HepG2 (cell line): Measurements from ENCODE around the gene ELOVL2. TPM values are rescaled to one million over a fixed set of nuclear protein-coding genes. Genes with fewer than 3 reads are reported as not detected.
A peak's percentile ranks its signal among the peaks of the same experiment; 100 is the strongest.

Experiments used
- ATF7 ChIP-seq, 2 experiments: fragments of 450-650 bp in 1 of 2; sonication (generic) in 1 of 2; formaldehyde crosslinking in 1 of 2; IDR thresholded peaks; 2 replicates each; pipeline versions ENCODE4 v1.4.0 to v1.6.1; 2016 to 2020; ENCODE audit warnings: antibody characterized with exemption in 1 of 2, mild to moderate bottlenecking in 1 of 2, missing genetic modification reagents in 1 of 2
- CBX5 ChIP-seq: sonication (generic); formaldehyde crosslinking; IDR thresholded peaks from 2 replicates; pipeline ENCODE4 v1.4.0; 2020; ENCODE audit warnings: missing genetic modification reagents, borderline replicate concordance
- FOSL2 ChIP-seq: sonication (generic); formaldehyde crosslinking; IDR thresholded peaks from 2 replicates; pipeline ENCODE4 v1.4.0; 2020; ENCODE audit warnings: missing genetic modification reagents
- MEIS2 ChIP-seq: sonication (generic); formaldehyde crosslinking; IDR thresholded peaks from 2 replicates; pipeline ENCODE4 v1.9.0; 2021; ENCODE audit warnings: mild to moderate bottlenecking, missing genetic modification reagents
- SIX1 ChIP-seq: sonication (generic); formaldehyde crosslinking; IDR thresholded peaks from 2 replicates; pipeline ENCODE4 v1.4.0; 2020; ENCODE audit warnings: missing genetic modification reagents, borderline replicate concordance
- polyA plus RNA-seq, 8 experiments: library from polyadenylated mRNA; depleted of rRNA in 3 of 8; stranded (reverse) in 7 of 8; unstranded in 1 of 8; fragments of >200 nt; fragmentation: Illumina TruSeq in 4 of 8; extraction: Trizol in 4 of 8; gene quantifications; 2 replicates each; pipeline versions ENCODE4 v1.2.1 to v1.2.3, GENCODE V29; 2011 to 2016; ENCODE audit warnings: low read depth in 4 of 8, missing spikeins in 1 of 8, mixed read lengths in 1 of 8; ENCODE audit not compliant: insufficient read depth in 1 of 8
- total RNA-seq, 5 experiments: library from RNA; depleted of rRNA; stranded (reverse); fragments of >200 nt; fragmentation: Illumina TruSeq; extraction: Trizol; gene quantifications; 2 replicates each; pipeline ENCODE4 v1.2.3, GENCODE V29; 2016; ENCODE audit warnings: low read depth in 1 of 5
- TF ChIP-seq, protein P1 (sequence below): sonication (generic); formaldehyde crosslinking; IDR thresholded peaks from 2 replicates; pipeline ENCODE4 v1.5.1; 2020; ENCODE audit warnings: missing genetic modification reagents, mild to moderate bottlenecking, borderline replicate concordance
- TF ChIP-seq, protein P2 (sequence below): IDR thresholded peaks from 2 replicates; pipeline ENCODE4 v1.6.1; 2012; ENCODE audit warnings: low read depth, low read length, improper control_type of control experiment
- TF ChIP-seq, protein P3 (sequence below): sonication (generic); formaldehyde crosslinking; IDR thresholded peaks from 2 replicates; pipeline ENCODE4 v1.4.0; 2020; ENCODE audit warnings: missing genetic modification reagents
- TF ChIP-seq, protein P4 (sequence below): sonication (generic); formaldehyde crosslinking; IDR thresholded peaks from 2 replicates; pipeline ENCODE4 v1.5.1; 2020; ENCODE audit warnings: mild to moderate bottlenecking, missing genetic modification reagents, borderline replicate concordance
- TF ChIP-seq, protein P5 (sequence below): sonication (generic); formaldehyde crosslinking; IDR thresholded peaks from 2 replicates; pipeline ENCODE4 v1.5.0; 2020; ENCODE audit warnings: mild to moderate bottlenecking, missing genetic modification reagents, borderline replicate concordance

ELOVL2 gene
- total and polyA plus RNA-seq, 2 of the 13 experiments (the other 11 are each of a cell fraction or from before 2014, with no cell fraction given): 43.6 to 65.4 TPM

DNA sequence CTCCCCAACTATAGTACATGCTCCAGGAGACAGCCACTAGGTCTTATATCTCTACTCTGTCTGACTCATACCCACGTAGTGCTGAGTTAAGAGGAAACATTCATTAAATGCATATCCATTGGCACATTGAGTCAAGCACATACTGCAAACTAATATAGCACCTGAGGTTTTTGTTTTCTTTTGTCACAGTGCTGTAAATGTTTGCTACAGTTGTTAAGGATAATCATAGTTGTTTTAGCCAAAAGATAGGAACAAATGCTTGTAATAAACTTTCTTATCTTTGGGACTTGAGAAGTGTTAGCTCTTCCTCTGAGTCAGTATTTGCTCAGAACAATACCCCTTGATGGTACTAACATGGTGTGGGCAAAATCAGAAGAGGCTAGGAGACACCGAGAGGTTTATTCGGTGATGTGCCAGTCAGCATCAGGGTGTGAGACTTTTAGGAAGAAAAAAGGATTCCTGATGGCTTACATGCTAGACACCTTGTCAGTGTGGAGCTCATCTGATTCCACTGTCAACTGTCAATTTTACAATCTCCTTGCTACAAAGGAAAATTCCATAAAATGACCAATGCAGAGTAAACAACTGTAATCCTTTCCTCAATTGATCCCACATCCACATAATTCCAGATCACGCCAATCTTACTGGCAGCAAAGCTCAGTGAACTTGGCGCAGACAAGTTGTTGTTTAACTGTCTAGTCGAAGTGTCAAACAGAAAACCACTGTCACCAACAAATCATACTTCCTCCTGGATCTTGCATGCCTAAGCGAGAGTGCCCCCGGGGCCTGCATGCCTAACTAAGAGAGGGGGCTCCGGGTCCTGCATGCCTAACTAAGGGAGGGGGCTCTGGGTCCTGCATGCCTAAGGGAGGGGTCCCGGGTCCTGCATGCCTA is 36.1 kb downstream of the ELOVL2 start (continued):
- TF ChIP-seq, protein P1, sequence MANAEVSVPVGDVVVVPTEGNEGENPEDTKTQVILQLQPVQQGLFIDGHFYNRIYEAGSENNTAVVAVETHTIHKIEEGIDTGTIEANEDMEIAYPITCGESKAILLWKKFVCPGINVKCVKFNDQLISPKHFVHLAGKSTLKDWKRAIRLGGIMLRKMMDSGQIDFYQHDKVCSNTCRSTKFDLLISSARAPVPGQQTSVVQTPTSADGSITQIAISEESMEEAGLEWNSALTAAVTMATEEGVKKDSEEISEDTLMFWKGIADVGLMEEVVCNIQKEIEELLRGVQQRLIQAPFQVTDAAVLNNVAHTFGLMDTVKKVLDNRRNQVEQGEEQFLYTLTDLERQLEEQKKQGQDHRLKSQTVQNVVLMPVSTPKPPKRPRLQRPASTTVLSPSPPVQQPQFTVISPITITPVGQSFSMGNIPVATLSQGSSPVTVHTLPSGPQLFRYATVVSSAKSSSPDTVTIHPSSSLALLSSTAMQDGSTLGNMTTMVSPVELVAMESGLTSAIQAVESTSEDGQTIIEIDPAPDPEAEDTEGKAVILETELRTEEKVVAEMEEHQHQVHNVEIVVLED (CRISPR knock-in tag): peak; percentile 30; the same call in 1 of the 2 replicates
- TF ChIP-seq FOSL2 (CRISPR knock-in tag) (peak; percentile 77), ATF7 (IDR thresholded peaks at IDR 0.05) (no peak), ATF7 (CRISPR knock-in tag; IDR thresholded peaks at IDR 0.05) (no peak), SIX1 (peak; percentile 33; the same call in 1 of the 2 replicates), MEIS2 (CRISPR knock-in tag) (peak; percentile 86), CBX5 (0 out of 2 replicates have a peak, but pooled peaks have one; percentile 23)
- TF ChIP-seq, protein P2, sequence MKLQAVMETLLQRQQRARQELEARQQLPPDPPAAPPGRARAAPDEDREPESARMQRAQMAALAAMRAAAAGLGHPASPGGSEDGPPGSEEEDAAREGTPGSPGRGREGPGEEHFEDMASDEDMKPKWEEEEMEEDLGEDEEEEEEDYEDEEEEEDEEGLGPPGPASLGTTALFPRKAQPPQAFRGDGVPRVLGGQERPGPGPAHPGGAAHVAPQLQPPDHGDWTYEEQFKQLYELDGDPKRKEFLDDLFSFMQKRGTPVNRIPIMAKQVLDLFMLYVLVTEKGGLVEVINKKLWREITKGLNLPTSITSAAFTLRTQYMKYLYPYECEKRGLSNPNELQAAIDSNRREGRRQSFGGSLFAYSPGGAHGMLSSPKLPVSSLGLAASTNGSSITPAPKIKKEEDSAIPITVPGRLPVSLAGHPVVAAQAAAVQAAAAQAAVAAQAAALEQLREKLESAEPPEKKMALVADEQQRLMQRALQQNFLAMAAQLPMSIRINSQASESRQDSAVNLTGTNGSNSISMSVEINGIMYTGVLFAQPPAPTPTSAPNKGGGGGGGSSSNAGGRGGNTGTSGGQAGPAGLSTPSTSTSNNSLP: peak; percentile 76
- TF ChIP-seq, protein P3, sequence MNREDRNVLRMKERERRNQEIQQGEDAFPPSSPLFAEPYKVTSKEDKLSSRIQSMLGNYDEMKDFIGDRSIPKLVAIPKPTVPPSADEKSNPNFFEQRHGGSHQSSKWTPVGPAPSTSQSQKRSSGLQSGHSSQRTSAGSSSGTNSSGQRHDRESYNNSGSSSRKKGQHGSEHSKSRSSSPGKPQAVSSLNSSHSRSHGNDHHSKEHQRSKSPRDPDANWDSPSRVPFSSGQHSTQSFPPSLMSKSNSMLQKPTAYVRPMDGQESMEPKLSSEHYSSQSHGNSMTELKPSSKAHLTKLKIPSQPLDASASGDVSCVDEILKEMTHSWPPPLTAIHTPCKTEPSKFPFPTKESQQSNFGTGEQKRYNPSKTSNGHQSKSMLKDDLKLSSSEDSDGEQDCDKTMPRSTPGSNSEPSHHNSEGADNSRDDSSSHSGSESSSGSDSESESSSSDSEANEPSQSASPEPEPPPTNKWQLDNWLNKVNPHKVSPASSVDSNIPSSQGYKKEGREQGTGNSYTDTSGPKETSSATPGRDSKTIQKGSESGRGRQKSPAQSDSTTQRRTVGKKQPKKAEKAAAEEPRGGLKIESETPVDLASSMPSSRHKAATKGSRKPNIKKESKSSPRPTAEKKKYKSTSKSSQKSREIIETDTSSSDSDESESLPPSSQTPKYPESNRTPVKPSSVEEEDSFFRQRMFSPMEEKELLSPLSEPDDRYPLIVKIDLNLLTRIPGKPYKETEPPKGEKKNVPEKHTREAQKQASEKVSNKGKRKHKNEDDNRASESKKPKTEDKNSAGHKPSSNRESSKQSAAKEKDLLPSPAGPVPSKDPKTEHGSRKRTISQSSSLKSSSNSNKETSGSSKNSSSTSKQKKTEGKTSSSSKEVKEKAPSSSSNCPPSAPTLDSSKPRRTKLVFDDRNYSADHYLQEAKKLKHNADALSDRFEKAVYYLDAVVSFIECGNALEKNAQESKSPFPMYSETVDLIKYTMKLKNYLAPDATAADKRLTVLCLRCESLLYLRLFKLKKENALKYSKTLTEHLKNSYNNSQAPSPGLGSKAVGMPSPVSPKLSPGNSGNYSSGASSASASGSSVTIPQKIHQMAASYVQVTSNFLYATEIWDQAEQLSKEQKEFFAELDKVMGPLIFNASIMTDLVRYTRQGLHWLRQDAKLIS (CRISPR knock-in tag): no peak
- TF ChIP-seq, protein P4, sequence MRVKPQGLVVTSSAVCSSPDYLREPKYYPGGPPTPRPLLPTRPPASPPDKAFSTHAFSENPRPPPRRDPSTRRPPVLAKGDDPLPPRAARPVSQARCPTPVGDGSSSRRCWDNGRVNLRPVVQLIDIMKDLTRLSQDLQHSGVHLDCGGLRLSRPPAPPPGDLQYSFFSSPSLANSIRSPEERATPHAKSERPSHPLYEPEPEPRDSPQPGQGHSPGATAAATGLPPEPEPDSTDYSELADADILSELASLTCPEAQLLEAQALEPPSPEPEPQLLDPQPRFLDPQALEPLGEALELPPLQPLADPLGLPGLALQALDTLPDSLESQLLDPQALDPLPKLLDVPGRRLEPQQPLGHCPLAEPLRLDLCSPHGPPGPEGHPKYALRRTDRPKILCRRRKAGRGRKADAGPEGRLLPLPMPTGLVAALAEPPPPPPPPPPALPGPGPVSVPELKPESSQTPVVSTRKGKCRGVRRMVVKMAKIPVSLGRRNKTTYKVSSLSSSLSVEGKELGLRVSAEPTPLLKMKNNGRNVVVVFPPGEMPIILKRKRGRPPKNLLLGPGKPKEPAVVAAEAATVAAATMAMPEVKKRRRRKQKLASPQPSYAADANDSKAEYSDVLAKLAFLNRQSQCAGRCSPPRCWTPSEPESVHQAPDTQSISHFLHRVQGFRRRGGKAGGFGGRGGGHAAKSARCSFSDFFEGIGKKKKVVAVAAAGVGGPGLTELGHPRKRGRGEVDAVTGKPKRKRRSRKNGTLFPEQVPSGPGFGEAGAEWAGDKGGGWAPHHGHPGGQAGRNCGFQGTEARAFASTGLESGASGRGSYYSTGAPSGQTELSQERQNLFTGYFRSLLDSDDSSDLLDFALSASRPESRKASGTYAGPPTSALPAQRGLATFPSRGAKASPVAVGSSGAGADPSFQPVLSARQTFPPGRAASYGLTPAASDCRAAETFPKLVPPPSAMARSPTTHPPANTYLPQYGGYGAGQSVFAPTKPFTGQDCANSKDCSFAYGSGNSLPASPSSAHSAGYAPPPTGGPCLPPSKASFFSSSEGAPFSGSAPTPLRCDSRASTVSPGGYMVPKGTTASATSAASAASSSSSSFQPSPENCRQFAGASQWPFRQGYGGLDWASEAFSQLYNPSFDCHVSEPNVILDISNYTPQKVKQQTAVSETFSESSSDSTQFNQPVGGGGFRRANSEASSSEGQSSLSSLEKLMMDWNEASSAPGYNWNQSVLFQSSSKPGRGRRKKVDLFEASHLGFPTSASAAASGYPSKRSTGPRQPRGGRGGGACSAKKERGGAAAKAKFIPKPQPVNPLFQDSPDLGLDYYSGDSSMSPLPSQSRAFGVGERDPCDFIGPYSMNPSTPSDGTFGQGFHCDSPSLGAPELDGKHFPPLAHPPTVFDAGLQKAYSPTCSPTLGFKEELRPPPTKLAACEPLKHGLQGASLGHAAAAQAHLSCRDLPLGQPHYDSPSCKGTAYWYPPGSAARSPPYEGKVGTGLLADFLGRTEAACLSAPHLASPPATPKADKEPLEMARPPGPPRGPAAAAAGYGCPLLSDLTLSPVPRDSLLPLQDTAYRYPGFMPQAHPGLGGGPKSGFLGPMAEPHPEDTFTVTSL (CRISPR knock-in tag): peak; percentile 55
- TF ChIP-seq, protein P5, sequence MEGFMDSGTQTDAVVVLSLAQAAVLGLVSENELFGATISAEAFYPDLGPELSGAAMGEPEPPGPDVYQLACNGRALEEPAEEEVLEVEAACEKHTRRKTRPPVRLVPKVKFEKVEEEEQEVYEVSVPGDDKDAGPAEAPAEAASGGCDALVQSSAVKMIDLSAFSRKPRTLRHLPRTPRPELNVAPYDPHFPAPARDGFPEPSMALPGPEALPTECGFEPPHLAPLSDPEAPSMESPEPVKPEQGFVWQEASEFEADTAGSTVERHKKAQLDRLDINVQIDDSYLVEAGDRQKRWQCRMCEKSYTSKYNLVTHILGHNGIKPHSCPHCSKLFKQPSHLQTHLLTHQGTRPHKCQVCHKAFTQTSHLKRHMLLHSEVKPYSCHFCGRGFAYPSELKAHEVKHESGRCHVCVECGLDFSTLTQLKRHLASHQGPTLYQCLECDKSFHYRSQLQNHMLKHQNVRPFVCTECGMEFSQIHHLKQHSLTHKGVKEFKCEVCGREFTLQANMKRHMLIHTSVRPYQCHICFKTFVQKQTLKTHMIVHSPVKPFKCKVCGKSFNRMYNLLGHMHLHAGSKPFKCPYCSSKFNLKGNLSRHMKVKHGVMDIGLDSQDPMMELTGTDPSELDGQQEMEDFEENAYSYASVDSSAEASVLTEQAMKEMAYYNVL (CRISPR knock-in tag): 0 out of 2 replicates have a peak, but pooled peaks have one; percentile 67
